ENCODE results near the gene SLC51B.
"Not testable (repeated sequence)": the region's sequence is repeated elsewhere in the genome, so short reads cannot be mapped to it uniquely, and the experiment has no call there.

SLC51B gene

GRCh38 chr15:65084500-65085206 lies 39.5 kb downstream of the SLC51B start:
- no peak for DNase-seq (ENCODE audit: low read depth)

- DNase-seq (ENCODE audit: low read depth): no peak
Measured at GRCh38 chr15:65085207-65085753, 40.1 kb downstream of the SLC51B start.

GRCh38 chr15:65085990-65086679 lies 40.9 kb downstream of the SLC51B start:
- no peak for DNase-seq (ENCODE audit: low read depth)

GRCh38 chr15:65086680-65087111 lies 41.5 kb downstream of the SLC51B start:
- no peak for DNase-seq (ENCODE audit: low read depth)

- DNase-seq (ENCODE audit: low read depth): no peak
Measured at GRCh38 chr15:65087411-65087810, 42.2 kb downstream of the SLC51B start.

DNA sequence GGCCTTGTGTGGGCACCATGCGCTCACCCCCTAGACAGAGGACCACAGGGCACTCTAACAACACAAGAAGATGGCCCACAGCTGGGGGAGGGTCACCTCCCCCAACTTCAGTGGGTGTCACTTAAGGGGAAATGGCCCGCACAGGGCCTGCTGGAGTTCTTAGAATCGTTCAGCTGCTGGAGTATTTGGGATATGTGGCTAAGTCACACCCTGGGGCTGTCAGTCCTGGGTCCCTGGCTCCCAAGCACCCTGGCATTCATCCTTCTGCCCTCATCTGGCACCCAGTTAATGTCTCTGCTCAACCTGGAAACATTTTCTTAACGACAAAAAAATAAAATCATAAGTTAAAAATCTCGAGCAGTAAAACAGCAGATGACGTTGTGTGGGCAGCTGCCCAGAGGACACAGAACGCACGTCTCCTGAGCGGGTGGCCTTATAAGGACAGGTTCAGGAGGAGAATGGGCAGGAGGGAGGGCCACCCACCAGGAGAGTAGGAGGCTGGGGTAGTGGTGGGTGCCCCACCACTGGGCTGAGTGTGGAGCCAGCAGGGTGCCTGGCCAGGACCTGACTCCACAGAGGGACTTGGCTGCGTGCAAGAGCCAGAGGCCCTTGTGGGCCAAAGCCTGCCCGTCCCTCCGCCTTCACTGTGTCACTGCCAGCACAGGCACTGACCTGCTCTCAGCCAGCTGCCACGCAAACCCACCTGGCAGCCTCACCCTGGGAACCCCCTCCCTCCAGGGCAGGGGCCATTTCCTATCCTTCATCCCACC lies 42.9 kb downstream of the SLC51B start:
- DNase-seq (ENCODE audit: low read depth): no peak

GRCh38 chr15:65088643-65089021 lies 43.4 kb downstream of the SLC51B start:
- DNase-seq (ENCODE audit: low read depth): no peak

- DNase-seq (ENCODE audit: low read depth): no peak
Measured at GRCh38 chr15:65089206-65089824, 44.1 kb downstream of the SLC51B start.

- DNase-seq (ENCODE audit: low read depth): no peak
Measured at GRCh38 chr15:65091946-65092770, 47.0 kb downstream of the SLC51B start.

DNA sequence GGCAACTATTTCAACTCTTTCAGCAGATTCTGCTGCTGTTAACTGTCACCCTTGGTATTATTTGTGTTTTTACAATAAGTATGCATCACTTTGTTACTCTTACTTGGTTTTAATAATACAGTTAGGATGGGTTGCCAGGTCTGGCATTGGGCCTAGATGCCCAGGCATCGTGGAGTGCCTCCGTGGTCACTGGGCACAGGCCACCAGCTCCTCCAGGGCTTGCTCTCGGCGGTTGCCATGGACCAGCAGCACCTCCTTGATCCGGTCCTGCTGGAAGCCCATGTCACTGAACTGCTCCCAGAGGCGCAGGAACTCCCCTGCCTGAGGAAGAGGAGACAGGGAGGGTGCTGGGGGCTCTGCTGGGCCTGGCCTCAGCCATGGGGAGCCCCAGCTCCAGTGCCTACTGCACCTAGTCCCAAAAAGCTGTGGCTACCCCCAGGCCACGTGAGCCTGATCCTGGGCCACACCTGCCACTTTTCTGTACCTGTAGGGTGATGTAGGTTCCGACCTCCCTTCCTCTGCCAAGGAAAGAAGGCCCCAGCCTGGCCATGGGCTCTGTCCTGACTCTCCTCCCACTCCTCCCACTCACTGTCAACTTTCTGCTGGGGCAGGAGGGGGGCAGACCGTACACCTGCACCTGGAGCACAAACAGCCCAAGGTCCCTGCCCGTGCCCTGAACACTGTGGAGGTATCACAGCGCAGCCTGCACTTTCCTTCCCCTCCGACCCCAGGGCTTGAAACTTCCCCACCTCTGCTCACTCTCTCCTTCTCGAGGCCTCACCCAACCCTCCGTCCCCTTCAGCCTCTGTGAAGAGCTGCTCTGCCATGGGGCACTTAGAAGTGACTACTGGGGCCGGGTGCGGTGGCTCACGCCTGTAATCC lies 48.0 kb downstream of the SLC51B start:
- no peak for DNase-seq (ENCODE audit: low read depth)

- not testable (repeated sequence) for DNase-seq (ENCODE audit: low read depth)
Measured at GRCh38 chr15:65093793-65094170, 48.6 kb downstream of the SLC51B start.

DNA sequence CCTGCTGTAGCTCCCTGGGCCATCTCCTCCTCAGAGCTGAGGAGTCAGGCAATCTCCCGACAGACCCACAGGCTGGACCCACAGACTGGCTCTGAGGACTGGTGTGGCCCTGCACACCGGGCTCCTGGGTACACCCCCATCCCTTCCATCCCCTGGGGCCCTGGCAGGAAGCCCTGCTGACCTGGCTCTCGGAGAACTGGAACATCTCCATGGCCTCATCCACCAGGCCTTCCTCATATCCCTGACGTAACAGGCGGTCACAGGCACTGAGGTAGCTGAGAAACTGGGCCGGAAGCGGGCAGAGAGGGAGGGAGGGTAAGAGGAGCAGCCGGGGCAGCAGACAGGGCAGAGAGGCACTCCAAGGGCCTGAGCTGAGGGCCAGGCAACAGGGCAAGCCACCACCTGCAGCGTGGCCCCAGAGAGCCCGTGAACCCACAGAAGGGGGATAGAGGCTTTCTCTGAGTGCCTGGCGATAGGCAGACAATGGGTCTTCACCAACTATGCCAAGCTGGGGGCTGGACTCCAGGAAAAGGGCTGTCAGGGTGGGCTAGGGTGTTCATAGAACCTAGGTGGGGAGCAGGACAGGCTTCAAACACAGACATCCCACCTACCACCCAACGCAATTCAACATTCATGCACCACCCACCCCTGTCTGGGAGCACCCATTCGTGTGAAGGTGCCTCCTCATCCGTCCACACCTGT lies 49.3 kb downstream of the SLC51B start:
- DNase-seq (ENCODE audit: low read depth): no peak

- DNase-seq (ENCODE audit: low read depth): no peak
Measured at GRCh38 chr15:65095011-65095746, 50.0 kb downstream of the SLC51B start.

GRCh38 chr15:65095747-65096104 lies 50.5 kb downstream of the SLC51B start:
- no peak for DNase-seq (ENCODE audit: low read depth)

DNA sequence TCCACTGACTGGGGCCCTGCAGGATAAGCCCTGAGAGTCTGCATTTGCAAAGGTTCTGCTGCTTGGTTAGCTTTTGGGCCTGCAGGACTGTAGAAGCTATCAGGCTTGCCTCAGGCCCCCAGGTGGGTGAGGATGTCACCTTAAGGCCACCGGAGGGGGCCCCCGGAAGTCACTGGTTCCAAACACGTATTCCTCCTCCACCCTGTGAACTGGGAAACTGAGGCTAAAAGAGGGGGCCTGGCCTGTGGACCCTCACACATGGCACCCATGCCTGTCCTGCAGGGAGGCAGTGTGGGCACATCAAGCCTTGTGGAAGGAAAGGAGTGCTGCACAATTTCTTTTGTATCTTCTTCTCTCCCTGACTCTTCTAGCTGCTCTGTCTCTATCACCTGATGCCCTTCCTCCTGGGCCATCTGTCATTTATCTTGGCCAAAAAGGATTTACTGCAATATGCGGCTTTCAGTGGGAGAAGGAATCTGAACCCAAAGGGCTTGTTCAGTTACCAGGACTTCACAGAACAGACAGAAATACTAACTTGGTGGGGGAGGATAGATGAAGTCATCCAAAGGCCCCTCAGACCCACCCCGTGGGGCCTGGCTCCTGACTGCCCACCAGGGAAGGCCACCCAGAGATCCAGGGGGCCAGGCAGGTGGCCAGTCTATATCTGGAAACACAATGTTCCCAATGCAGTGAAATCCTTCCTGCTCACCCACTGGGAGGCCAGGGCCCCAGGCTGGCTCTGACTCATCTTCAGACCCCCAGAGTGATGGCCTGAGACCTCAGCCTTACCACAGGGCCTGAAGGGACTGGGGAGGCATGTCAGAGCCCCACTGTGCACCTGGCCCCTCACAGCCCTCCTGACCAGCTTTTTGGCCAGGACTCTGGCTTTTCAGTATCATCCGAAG lies 51.5 kb downstream of the SLC51B start:
- DNase-seq (ENCODE audit: low read depth): no peak

DNA sequence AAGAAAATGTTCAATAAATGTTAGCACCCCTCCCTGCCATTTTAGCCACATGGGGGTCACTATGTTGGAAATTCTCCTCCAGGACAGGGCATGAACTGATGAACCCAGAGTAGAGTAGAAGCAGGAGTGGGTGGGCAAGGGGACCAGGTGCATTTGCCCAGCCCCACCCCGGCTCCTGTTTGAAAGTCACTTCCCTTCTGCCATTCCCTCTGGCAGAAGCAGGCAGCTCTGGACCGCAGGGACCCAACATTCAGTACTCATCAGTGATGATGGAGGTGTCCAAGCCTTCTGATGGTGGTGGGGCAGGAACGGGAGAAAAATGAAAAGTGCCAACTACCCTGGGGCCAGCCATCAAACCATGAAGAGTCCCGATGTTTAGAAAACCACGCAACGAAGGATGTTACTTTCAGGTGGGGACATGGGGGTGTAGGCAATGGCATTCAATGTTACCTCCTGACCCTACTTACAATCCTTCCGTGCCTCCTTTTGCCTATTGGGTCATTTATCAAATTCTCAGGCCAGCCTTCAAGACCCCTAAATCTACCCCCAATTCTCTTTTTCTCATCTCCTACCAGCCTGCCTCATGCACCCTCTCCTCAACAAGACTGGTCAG lies 52.6 kb downstream of the SLC51B start:
- DNase-seq (ENCODE audit: low read depth): no peak

- DNase-seq (ENCODE audit: low read depth): no peak
Measured at GRCh38 chr15:65099336-65099735, 54.1 kb downstream of the SLC51B start.

DNA sequence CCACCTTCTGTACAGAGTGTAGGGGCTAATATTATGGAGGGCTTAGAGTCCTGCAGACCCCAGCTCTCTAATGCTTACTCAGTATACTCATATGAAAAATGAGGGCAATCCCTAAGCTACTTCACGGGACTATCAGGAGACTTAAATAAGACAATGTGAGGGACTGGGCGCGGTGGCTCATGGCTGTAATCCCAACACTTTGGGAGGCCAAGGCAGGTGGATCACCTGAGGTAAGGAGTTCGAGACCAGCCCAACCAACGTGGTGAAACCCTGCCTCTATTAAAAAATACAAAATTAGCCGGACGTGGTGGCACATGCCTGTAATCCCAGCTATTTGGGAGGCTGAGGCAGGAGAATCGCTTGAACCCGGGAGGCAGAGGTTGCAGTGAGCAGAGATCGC lies 54.6 kb downstream of the SLC51B start:
- not testable (repeated sequence) for DNase-seq (ENCODE audit: low read depth)
